Measurements from ENCODE around the gene MGAT1. TPM values are rescaled to one million over a fixed set of nuclear protein-coding genes. Genes with fewer than 3 reads are reported as not detected.
A peak's percentile ranks its signal among the peaks of the same experiment; 100 is the strongest.

Gene MGAT1
- total and polyA plus RNA-seq, 2 experiments from 2014 or later, result 180 to 200 TPM

GRCh38 chr5:180825768-180826525, 23.3 kb upstream of the MGAT1 start:
- Histone ChIP-seq H3K36me3 (ENCODE audit: low read depth) (no peaks in the 10 kb centered on the region), H3K4me2 (ENCODE audit: unreplicated experiment) (no peak overlapping the region), H3K27me3 (replicated peaks; ENCODE audit: insufficient read depth) (no peaks in the 10 kb centered on the region), H3K4me3 (no peak overlapping the region), H4K20me1 (ENCODE audit: insufficient read depth) (no peaks in the 10 kb centered on the region), H3K27ac (no peak overlapping the region), H3K9ac (no peak overlapping the region), H2AFZ (no peak overlapping the region), H3F3A (ENCODE audit: insufficient read depth) (peaks cover 16% of the 10 kb centered on the region), H3K4me1 (ENCODE audit: insufficient read depth) (peaks cover 9% of the 10 kb centered on the region; the same call in 1 of the 2 replicates), H3K79me2 (ENCODE audit: insufficient read depth) (peaks cover 13% of the 10 kb centered on the region), H3K9me2 (ENCODE audit: insufficient read depth) (no peaks in the 10 kb centered on the region), H3K9me3 (ENCODE audit: low read depth) (no peaks in the 10 kb centered on the region)
- peak; percentile 76 for DNase-seq
- 55 to 69% methylated on average over 3 of the region's 3 CpGs for WGBS, 2 experiments (ENCODE audit: low coverage in 1 of 2, low lambda C conversion rate in 2 of 2, missing lambda C conversion rate in 2 of 2)
- in situ Hi-C loops (cut with MboI), result no loop called here
- no peak for TF ChIP-seq EZH2phosphoT487 (IDR thresholded peaks at IDR 0.05; ENCODE audit: insufficient read depth, low read depth)
- no peak for TF ChIP-seq EZH2 (IDR thresholded peaks at IDR 0.05; ENCODE audit: insufficient read depth, poor library complexity, severe bottlenecking)

GRCh38 chr5:180824630-180825476, 22.2 kb upstream of the MGAT1 start:
- Histone ChIP-seq H3K27me3 (replicated peaks; ENCODE audit: insufficient read depth) (no peaks in the 10 kb centered on the region), H4K20me1 (ENCODE audit: insufficient read depth) (no peaks in the 10 kb centered on the region), H2AFZ (0 out of 2 replicates have a peak overlapping the region, but pooled peaks have one; percentile 15), H3K79me2 (ENCODE audit: insufficient read depth) (0 out of 2 replicates have a peak, but pooled peaks cover 2% of the 10 kb centered on the region), H3K4me2 (ENCODE audit: unreplicated experiment) (no peak overlapping the region), H3K4me1 (ENCODE audit: insufficient read depth) (peaks cover 9% of the 10 kb centered on the region; the same call in 1 of the 2 replicates), H3K9me2 (ENCODE audit: insufficient read depth) (no peaks in the 10 kb centered on the region), H3F3A (ENCODE audit: insufficient read depth) (peaks cover 16% of the 10 kb centered on the region), H3K9me3 (ENCODE audit: low read depth) (no peaks in the 10 kb centered on the region), H3K27ac (no peak overlapping the region), H3K9ac (no peak overlapping the region), H3K36me3 (ENCODE audit: low read depth) (no peaks in the 10 kb centered on the region), H3K4me3 (no peak overlapping the region)
- WGBS, 2 experiments (ENCODE audit: low coverage in 1 of 2, low lambda C conversion rate in 2 of 2, missing lambda C conversion rate in 2 of 2), result 21 to 29% methylated on average over 10 of the region's 10 CpGs
- TF ChIP-seq EZH2phosphoT487 (IDR thresholded peaks at IDR 0.05; ENCODE audit: insufficient read depth, low read depth), result no peak
- no peak for TF ChIP-seq EZH2 (IDR thresholded peaks at IDR 0.05; ENCODE audit: insufficient read depth, poor library complexity, severe bottlenecking)
- in situ Hi-C loops (cut with MboI), result no loop called here
- DNase-seq, result no peak

GRCh38 chr5:180823940-180824629, 21.5 kb upstream of the MGAT1 start:
- no peak for DNase-seq
- no peak overlapping the region for H3K9ac ChIP-seq
- no peak overlapping the region for H3K4me2 ChIP-seq (ENCODE audit: unreplicated experiment)
- no peak overlapping the region for H3K4me3 ChIP-seq
- H3K9me2 ChIP-seq (ENCODE audit: insufficient read depth), result no peaks in the 10 kb centered on the region
- no peaks in the 10 kb centered on the region for H4K20me1 ChIP-seq (ENCODE audit: insufficient read depth)
- no peaks in the 10 kb centered on the region for H3K27me3 ChIP-seq (replicated peaks; ENCODE audit: insufficient read depth)
- WGBS, 2 experiments (ENCODE audit: low coverage in 1 of 2, low lambda C conversion rate in 2 of 2, missing lambda C conversion rate in 2 of 2), result 47 to 54% methylated on average over 6 of the region's 6 CpGs
- H3K4me1 ChIP-seq (ENCODE audit: insufficient read depth), result peaks cover 9% of the 10 kb centered on the region; the same call in 1 of the 2 replicates
- 0 out of 2 replicates have a peak overlapping the region, but pooled peaks have one; percentile 15 for H2AFZ ChIP-seq
- no peaks in the 10 kb centered on the region for H3K79me2 ChIP-seq (ENCODE audit: insufficient read depth)
- no peaks in the 10 kb centered on the region for H3K36me3 ChIP-seq (ENCODE audit: low read depth)
- no peak overlapping the region for H3K27ac ChIP-seq
- in situ Hi-C loops (cut with MboI), result no loop called here
- H3F3A ChIP-seq (ENCODE audit: insufficient read depth), result peaks cover 16% of the 10 kb centered on the region
- H3K9me3 ChIP-seq (ENCODE audit: low read depth), result no peaks in the 10 kb centered on the region
- no peak for TF ChIP-seq EZH2phosphoT487 (IDR thresholded peaks at IDR 0.05; ENCODE audit: insufficient read depth, low read depth)
- no peak for TF ChIP-seq EZH2 (IDR thresholded peaks at IDR 0.05; ENCODE audit: insufficient read depth, poor library complexity, severe bottlenecking)

- Histone ChIP-seq H3K9me3 (ENCODE audit: low read depth) (no peaks in the 10 kb centered on the region), H3K36me3 (ENCODE audit: low read depth) (no peaks in the 10 kb centered on the region), H3F3A (ENCODE audit: insufficient read depth) (peaks cover 16% of the 10 kb centered on the region), H3K4me2 (ENCODE audit: unreplicated experiment) (no peak overlapping the region), H4K20me1 (ENCODE audit: insufficient read depth) (no peaks in the 10 kb centered on the region), H3K4me3 (no peak overlapping the region), H3K79me2 (ENCODE audit: insufficient read depth) (no peaks in the 10 kb centered on the region), H2AFZ (no peak overlapping the region), H3K4me1 (ENCODE audit: insufficient read depth) (peaks cover 9% of the 10 kb centered on the region; the same call in 1 of the 2 replicates), H3K27ac (no peak overlapping the region), H3K9ac (no peak overlapping the region), H3K9me2 (ENCODE audit: insufficient read depth) (no peaks in the 10 kb centered on the region), H3K27me3 (replicated peaks; ENCODE audit: insufficient read depth) (no peaks in the 10 kb centered on the region)
- WGBS, 2 experiments (ENCODE audit: low coverage in 1 of 2, low lambda C conversion rate in 2 of 2, missing lambda C conversion rate in 2 of 2), result 64 to 70% methylated on average over 7 of the region's 7 CpGs
- no peak for DNase-seq
- in situ Hi-C loops (cut with MboI), result no loop called here
- no peak for TF ChIP-seq EZH2 (IDR thresholded peaks at IDR 0.05; ENCODE audit: insufficient read depth, poor library complexity, severe bottlenecking)
- TF ChIP-seq EZH2phosphoT487 (IDR thresholded peaks at IDR 0.05; ENCODE audit: insufficient read depth, low read depth), result no peak
Measured at GRCh38 chr5:180823346-180823745, 20.7 kb upstream of the MGAT1 start.

All from GM23248 (cell line).